Measurements from ENCODE around the gene SHANK3. TPM values are rescaled to one million over a fixed set of nuclear protein-coding genes. Genes with fewer than 3 reads are reported as not detected.
"Not testable (repeated sequence)": the region's sequence is repeated elsewhere in the genome, so short reads cannot be mapped to it uniquely, and the experiment has no call there.

The SHANK3 gene
- total RNA-seq = not detected

DNA sequence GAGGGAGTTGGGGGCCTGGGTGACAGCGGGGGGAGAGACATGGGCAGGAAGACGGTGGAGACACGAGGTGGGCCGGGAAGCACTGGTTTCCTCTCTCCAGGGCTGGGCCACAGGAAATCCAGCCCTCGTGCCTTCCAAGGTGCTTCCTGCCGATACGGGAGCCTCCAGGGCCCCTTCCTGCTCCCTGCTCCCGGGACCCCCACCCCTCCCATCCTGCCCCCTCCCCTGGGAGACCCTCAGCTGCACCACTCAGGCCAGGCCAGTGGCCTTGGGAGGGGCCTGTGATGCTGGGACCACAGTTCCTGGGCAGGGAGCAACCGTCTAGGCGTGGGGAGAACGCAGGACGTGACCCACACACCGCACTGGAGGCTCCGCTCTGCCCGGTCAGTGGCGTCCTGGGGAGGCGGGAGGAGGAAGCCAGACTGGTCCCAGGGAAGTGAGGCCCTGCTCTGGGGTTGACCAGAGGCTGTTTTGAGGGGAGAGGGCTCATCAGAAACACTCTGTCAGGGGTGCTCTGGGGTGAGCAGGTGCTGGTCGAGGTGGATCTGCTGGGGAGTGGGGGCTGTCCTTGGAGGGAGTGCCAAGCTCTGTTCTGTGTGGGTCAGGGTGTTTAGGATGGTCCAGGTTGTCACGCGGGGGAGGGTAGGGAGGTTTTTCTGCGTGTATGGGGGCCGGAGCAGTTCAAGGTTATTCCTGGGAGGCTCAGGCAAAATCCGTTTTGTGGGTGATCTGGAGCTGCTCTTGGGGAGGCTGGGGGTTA is at the start of gene SHANK3:
TSS of gene SHANK3 (plus strand) at position 353 of the 760 bp plus-strand sequence.
- no peak for DNase-seq

GRCh38 chr22:50624347-50625130 is 48.1 kb upstream of the SHANK3 start:
- DNase-seq = no peak

DNA sequence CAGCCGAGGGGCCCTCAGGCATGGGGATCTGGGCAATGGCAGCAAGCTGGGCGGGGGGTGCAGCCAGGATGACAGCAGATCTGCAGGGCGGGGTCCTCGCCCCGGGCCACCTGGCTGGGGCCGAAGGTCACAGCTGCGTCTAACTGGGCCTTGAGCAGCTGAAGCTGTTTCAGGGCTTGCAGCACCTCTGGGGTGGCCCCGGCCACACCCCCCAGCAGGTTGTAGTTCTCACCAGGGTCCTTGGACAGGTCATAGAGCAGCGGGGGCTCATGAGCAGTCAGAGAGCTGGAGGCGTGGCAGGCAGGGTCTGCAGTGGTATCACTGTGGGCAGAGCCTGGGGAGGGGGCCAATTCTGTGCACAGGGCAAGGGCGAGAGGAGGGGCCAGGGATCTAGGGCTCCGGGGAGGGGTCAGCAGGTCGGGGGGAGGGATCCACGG is 47.5 kb upstream of the SHANK3 start:
- no peak for DNase-seq

GRCh38 chr22:50625568-50626313 is 46.9 kb upstream of the SHANK3 start:
- DNase-seq = no peak

DNA sequence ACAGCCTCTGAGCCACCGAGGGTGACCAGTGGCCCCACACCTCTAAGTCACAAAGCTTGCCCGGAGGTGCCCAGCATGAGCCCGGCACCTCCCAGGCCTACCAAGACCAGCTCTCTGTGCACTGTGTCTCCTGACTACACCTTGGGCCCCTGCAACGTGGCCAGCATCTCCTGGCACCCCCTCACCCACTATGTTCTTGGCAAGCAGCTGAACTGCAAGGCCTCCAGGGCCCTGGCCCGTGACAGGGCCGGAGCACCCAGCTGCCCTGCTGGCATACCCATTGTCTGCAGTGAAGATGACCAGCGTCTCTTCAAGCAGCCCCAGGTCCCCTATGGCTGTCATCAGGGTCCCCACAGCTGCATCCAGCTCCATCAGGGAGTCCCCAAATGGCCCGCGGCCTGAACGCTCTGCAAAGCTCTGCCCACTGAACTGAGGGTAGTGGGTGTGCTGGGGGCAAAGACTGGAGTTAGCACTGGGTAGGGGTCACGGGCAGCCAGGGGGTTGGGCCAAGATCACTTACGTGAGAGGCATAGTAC is 46.2 kb upstream of the SHANK3 start:
- no peak for DNase-seq

DNA sequence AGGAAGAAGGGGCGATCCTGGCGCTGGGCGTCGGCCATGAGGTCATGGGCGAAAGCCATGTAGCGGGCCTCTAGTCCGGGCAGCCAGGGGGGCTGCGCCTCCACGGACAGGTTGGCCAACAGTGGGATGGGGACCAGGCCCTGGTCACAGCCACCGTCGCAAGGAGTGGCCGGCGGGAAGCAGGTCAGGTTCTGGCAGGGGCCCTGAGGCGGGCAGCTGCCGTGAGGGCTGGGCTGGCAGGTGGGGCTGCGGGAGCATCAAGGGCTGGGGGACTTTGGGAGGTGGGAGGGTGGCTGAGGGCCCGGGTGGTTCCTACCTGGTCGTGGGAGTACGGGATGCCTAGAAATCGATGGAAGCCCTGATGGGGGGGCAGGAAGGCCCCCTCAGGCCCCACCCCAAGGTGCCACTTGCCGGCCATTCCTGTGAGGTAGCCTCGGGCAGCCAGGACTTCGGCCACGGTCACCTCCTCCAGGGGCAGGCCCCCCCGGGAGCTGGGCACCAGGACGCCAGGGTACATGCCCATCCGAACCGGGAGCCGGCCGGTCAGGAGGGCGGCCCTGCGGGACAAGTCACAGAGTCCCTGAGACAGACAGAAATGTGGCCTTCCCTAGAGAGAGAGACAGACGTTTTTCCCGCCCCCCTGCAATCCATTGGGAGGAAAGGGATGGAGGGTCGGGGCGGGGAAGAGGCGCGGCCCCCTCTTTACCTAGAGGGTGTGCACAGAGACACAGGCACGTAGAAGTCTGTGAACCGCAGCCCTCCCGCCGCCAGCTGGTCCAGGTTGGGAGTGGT is 45.6 kb upstream of the SHANK3 start:
- DNase-seq = no peak

DNA sequence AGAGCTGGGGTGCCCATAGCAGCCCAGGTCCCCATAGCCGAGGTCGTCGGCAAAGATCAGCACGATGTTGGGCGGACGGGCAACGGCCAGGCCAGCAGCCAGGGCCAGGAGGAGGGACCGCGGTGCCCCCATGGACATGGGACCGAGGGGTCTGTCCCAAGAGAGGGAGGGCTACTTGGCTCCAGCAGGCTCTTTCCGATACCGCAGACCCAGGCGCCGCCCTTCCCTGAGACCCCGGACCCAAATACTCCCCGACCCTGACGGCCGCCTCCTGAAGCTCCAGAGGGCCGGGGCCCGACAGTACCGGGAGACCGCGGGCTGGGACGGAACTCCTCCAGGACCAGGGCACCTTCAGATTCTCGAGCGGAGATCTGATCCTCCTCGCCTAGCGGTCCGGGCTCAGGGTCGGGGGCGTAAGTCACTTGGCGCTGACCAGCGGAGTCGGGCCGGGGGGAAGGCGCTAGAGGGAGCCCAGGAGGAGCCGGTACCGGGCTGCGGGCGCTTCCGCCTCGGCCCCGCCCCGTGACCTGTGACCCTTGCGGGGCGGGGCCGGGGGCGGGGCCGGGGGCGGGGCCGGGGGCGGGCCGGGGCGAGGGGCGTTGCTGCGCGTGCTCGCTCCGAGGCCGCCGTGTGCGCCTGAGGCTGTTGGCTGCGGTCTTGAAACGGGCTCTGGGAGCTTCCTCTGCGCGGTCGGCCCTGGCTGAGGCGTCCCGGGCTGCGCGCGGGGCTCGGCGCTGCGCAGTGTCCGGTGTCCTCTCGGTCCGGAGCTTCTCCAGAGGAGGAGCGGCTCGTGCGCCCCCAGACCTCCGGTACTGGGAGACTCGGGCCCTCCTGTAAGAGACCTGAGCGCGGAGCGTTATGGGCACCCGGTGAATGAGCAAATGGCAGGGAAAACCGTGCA is 44.7 kb upstream of the SHANK3 start, which contains the start of gene ARSA:
TSS of gene ARSA (minus strand) at position 511 of the 901 bp plus-strand sequence. CDS start at position 138, 373 bp downstream.
- DNase-seq = peak; percentile 67

- DNase-seq = no peak
These were observed 44.0 kb upstream of the SHANK3 start for GRCh38 chr22:50628543-50629134.

- no peak for DNase-seq
These were observed 42.2 kb upstream of the SHANK3 start for GRCh38 chr22:50630376-50630775.

GRCh38 chr22:50633086-50633485 is 39.5 kb upstream of the SHANK3 start:
- no peak for DNase-seq

- DNase-seq = no peak
These were observed 38.9 kb upstream of the SHANK3 start for GRCh38 chr22:50633771-50634170.

- DNase-seq = no peak
These were observed 37.0 kb upstream of the SHANK3 start for GRCh38 chr22:50635591-50635990.

DNA sequence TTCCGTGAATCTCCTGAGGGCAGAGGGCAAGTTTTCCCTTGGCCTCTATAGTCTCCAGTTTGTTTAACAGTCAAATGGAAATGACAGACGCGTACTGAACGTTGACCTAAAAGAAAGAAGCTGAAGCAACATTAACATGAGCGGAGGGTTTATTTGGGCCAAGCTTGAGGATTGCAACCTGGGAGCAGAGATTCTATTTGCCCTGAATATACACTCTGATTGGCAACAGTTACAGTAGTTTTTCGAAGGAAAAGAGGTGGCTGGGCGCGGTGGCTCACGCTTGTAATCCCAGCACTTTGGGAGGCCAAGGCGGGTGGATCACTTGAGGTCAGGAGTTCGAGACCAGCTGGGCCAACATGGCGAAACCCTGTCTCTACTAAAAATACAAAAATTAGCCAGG is 32.3 kb upstream of the SHANK3 start:
- DNase-seq = not testable (repeated sequence)

DNA sequence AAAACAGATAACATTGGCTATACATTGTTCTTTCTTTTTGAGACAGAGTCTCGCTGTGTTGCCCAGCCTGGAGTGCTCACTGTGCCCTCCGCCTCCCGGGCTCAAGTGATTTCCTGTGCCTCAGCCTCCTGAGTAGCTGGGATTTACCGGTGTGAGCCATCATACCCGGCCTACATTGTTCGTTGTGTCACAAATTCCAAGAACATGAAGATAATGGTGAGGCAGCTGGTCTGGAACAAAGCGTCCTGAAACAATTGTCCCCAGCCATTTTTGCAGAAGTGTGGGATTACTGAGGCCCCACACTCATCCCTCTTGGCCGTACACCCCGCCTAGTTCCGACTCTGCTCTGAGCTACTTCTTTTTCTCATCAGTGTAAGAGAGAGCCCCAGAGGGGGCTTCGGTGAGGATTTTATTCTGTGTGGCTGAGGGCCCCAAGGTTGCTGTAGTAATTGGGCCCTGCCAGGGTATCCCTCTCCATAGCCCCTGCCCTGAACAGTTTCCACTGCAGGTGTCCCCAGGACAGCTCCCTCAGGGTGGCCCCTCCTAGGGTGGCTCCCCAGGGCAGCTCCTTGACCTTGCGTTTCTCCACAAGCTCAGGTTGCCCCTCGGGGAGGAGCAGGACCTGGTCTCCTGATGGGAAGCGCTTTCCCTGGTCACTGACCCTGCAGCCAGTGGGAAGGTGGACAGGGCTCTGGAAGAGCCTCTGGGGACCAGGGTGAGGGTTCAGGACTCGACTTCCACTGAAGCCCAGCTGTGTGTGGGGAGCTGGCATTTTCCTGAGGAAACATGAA is 31.6 kb upstream of the SHANK3 start:
- no peak for DNase-seq

- no peak for DNase-seq
These were observed 30.7 kb upstream of the SHANK3 start for GRCh38 chr22:50641696-50642607.

- DNase-seq = not testable (repeated sequence)
These were observed 29.4 kb upstream of the SHANK3 start for GRCh38 chr22:50643021-50643820.

DNA sequence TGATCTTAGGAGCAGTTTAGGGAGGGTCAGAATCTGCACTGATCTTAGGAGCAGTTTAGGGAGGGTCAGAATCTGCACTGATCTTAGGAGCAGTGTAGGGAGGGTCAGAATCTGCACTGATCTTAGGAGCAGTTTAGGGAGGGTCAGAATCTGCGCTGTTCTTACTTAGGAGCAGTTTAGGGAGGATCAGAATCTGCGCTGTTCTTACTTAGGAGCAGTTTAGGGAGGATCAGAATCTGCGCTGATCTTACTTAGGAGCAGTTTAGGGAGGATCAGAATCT is 28.9 kb upstream of the SHANK3 start:
- DNase-seq = not testable (repeated sequence)

GRCh38 chr22:50653256-50653655 is 19.4 kb upstream of the SHANK3 start:
- no peak for DNase-seq
